GM13976 (cell line): ENCODE results near the gene FCRL6.
A peak's percentile ranks its signal among the peaks of the same experiment; 100 is the strongest.

Experiments used
- DNase-seq: peaks from one replicate; pipeline ENCODE4 v3.0.0; 2012; ENCODE audit warnings: low spot score
- in situ Hi-C: fragments of 300-500 bp; cut with MboI; formaldehyde crosslinking; loops from one replicate; pipeline ENCODE4 v1.12.0; 2022; ENCODE audit warnings: low sequenced_read_pairs, mixed read lengths, inconsistent platforms; ENCODE audit not compliant: unreplicated experiment
- TF ChIP-seq, protein P1 (sequence below): IDR thresholded peaks from 2 replicates; pipeline ENCODE4 v1.5.1; 2012; ENCODE audit warnings: borderline replicate concordance, mild to moderate bottlenecking; ENCODE audit not compliant: insufficient read depth; ENCODE audit errors: extremely low read depth, missing control alignments, control extremely low read depth

The FCRL6 gene

DNA sequence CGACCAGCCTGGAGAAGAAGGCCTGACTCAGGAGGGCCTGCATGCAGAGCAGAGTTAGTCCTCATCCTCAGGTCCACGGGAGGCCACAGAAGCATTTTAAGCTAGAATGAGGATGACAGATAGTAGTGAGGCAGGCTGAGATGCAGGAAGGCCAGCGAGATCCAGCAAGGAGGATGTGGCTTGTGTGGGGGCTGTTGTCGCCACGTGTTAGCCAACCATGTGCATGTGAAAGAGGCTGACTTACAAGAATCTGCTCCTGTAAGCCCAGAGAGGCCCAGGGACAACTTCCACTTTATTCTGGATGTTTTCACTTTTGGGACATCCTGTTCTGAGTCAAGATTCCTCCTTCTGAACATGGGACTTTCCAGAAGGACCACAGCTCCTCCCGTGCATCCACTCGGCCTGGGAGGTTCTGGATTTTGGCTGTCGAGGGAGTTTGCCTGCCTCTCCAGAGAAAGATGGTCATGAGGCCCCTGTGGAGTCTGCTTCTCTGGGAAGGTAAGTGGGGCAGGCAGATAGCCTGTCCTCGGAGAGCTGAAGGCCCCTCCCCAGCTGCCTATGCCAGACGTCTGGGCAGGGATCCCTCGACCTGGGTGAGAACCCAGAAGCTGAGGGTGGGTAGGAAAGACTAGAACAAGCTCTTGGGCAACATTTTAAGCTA, 24.4 kb downstream of the FCRL6 start, which contains the start of gene SLAMF8:
SLAMF8 (plus strand) TSS at position 433 of the 661 bp plus-strand sequence; CDS start at position 459, 26 bp downstream.
- in situ Hi-C loops: no loop called here
- TF ChIP-seq, protein P1, sequence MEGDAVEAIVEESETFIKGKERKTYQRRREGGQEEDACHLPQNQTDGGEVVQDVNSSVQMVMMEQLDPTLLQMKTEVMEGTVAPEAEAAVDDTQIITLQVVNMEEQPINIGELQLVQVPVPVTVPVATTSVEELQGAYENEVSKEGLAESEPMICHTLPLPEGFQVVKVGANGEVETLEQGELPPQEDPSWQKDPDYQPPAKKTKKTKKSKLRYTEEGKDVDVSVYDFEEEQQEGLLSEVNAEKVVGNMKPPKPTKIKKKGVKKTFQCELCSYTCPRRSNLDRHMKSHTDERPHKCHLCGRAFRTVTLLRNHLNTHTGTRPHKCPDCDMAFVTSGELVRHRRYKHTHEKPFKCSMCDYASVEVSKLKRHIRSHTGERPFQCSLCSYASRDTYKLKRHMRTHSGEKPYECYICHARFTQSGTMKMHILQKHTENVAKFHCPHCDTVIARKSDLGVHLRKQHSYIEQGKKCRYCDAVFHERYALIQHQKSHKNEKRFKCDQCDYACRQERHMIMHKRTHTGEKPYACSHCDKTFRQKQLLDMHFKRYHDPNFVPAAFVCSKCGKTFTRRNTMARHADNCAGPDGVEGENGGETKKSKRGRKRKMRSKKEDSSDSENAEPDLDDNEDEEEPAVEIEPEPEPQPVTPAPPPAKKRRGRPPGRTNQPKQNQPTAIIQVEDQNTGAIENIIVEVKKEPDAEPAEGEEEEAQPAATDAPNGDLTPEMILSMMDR: no peak
- DNase-seq: peak; percentile 58

DNA sequence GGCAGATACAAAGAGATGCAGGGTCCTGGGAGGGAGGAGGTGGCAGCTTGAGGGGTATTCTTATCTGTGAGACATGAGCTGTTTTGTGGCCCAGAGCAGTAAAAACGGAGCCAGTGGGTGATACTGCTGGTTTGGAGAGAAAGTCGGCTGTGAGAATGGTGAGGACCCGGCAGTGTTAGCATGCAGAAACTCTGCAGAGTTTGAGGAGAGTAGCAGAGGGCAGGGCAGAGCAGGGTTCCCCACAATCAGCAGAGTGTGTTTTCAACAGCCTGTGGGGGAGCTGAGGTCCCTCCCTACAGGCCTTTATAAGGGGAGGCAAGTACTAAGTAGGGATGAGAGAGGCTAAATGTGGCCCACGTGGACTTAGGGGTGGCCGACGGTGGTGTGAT, 24.9 kb downstream of the FCRL6 start:
- in situ Hi-C loops: no loop called here
- no peak for DNase-seq
- TF ChIP-seq, protein P1: no peak

DNA sequence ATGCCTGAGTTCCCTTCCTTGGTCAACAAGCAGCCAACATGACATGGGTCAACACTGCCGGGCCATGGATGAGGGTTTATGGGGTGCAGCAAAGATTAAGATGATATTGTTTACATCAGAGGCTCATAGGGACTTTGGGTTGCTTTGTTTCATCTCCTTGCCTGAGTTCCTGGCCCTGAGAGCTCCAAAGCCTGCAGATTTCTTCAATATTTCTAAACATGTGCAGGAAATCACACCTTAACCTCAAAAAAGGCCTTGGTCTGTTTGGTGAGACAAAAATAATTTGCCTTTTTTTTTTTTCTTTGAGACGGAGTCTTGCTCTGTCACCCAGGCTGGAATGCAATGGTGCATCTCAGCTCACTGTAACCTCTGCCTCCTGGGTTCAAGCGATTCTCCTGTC, 25.4 kb downstream of the FCRL6 start:
- TF ChIP-seq, protein P1: no peak
- no peak for DNase-seq
- in situ Hi-C loops: no loop called here

DNA sequence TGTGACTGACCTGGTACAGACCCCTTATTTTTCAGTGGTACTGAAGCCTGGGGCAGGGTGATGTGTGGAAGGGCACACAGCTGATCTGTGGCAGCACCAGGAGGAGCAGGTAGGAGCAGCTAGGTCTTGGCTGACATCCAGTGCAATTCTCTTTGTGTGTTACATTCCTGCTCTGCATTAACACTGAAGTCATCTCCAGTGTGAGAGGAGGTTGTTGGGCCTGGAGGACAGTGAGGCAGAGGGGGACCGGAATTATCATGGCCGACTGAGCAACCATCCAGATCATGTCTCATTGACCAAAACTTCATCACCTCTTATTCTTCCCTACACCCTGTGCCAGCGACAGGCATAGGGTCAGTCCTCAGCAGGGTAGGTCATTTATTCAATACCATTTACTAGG, 26.0 kb downstream of the FCRL6 start:
- no peak for DNase-seq
- in situ Hi-C loops: no loop called here
- TF ChIP-seq, protein P1: no peak

DNA sequence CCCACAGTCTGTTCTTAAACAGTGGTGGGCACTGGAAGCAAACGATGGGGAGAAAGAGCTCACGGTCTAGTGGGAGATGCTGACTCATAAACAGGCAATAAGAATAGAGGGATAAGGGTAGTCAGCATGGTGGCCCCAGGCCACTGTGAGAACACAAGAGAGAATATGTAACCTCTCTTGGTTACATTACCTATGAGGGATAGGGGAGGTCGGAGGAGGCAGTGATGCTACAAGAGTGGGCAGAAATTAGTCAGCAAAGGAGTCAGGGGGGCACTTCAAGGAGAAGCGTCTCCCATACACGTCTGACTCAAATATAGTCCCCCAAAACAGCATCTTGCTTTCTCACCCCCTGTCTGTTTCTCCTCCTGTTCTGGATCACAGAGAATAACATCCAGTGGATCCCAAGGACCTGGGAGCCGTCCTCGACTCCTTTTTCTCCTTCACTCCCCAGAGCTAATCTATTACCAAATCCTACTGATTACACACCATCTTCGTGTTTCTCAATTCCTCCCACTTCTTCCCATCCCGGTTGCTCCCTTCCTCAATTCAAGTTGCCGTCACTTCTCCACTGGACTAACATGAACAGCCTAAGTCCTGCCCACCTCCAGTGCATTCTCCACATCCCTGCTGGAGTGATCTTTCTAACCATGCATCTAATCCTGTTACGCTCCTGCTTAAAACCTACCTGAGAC, 26.6 kb downstream of the FCRL6 start:
- TF ChIP-seq, protein P1: no peak
- in situ Hi-C loops: no loop called here
- no peak for DNase-seq

DNA sequence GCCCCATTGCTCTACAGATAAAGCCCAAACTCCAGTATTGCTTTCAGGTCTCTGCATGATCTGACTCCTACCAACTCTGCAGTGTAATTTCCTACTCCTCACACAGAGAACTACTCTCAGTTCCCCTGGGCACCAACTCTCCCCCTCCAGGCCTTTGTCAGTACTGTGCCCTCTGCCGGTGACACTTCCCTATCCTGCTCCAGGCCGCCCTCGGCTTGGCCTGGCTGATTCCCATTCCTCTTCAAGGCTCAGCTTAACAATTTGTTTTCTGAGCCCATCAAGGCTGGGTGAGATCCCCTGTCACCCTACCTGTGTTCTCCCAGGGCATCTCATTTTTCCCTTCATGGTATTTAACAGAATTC, 27.1 kb downstream of the FCRL6 start:
- in situ Hi-C loops: no loop called here
- TF ChIP-seq, protein P1: peak; percentile 23
- peak; percentile 62 for DNase-seq
